Activated effector memory CD4-positive, alpha-beta T cell treated with anti-CD3 and anti-CD28 coated beads, Interleukin-2, amount 50 U/mL, for 16 hours (primary cell): ENCODE measurements around the gene RPS6KB2.
"Not testable (repeated sequence)": the region's sequence is repeated elsewhere in the genome, so short reads cannot be mapped to it uniquely, and the experiment has no call there.

Source experiments
- DNase-seq: peaks from one replicate; pipeline ENCODE4 v3.0.0-alpha.2; 2020

The RPS6KB2 gene

GRCh38 chr11:67468759-67469507, 40.6 kb downstream of the RPS6KB2 start, which contains the start of gene TMEM134:
TSS of gene TMEM134 (minus strand) at chr11:67469251. CDS start at chr11:67469192, 59 bp downstream.
- peak; percentile 97 for DNase-seq

DNA sequence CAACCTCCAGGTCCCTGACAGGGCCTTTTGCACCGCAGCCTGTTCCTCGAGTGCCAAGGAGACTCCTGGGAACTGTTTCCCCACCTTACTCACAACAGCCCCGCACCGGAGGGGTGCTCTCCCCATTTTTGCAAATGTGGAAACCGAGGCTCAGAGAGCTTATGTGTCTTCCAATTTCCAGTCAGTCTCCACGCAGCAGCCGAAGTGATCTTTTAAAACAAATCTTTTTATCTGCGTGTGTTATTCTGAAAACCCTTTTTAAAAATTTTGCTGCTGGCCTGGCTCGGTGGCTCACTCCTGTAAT, 41.2 kb downstream of the RPS6KB2 start:
- DNase-seq: no peak

- no peak for DNase-seq
Measured at GRCh38 chr11:67470337-67471002, 42.2 kb downstream of the RPS6KB2 start.

- no peak for DNase-seq
Measured at GRCh38 chr11:67472882-67473281, 44.6 kb downstream of the RPS6KB2 start.

GRCh38 chr11:67476692-67477091, 48.4 kb downstream of the RPS6KB2 start:
- DNase-seq: not testable (repeated sequence)

GRCh38 chr11:67477344-67478050, 49.2 kb downstream of the RPS6KB2 start:
- DNase-seq: not testable (repeated sequence)

GRCh38 chr11:67482275-67482826, 54.1 kb downstream of the RPS6KB2 start:
- no peak for DNase-seq

GRCh38 chr11:67482827-67483798, 54.8 kb downstream of the RPS6KB2 start, which contains the start of gene AIP:
TSS of gene AIP (plus strand) at chr11:67483026. CDS start at chr11:67483159, 133 bp downstream.
- peak; percentile 98 for DNase-seq

DNA sequence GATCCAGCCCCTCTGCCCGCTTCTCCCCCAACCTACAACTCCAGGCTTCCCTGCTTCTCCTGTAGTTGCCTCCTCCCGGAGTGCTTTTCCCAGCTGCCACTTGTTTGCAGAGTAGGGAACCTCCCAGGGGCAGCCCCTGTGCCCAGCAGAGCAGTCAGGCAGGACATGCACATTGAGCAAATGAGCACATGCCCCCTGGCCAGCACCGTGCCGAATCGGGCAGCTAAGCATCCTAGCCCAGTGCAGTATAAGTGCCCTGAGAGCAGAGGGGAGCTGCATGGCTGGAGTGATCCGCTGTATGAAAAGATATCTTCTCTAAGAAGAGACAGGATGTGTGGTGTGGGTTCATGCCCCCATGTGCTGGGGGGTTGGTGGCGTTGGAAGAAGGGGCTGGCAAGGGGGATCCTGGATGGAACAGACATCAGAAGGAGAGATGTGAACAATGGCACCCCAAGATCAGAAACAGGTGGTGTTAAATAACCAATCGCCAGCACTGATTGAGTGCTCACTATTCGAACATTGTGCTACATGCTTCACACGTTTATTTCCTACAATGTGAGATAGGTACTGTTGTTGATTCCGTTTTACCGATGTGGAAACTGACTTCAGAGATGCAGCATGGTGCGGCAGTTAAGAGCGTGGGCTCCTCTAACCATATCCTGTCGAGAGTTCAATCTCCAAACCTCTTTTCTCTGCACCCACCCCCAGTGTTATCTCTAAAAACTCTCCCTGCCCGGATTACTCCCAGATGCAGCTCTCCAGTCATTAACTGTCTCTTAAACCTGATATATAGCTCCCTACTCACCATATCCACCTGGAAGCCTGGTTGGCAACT, 55.8 kb downstream of the RPS6KB2 start:
- DNase-seq: peak; percentile 79

DNA sequence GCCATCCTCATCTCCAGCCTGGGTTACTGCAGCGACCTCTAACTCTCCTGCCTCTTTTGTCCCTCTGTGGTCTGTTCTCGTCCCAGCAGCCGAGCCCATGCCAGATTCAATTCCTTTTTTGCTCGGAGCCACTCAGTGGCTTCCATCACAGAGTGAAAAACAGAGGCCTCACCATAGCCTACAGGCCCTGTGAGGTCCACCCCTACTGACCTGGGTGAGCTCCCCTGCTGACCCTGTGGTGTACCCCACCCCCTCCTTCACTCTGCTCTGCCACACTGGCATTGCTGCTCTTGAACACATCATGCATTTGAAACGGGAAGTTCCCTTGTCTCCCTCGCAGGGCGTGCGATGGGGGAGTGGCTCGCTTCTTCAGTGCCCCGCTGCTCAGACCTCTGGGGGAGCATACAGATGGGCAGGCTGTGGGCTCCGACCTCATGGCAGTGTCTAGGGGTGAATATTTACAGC, 56.6 kb downstream of the RPS6KB2 start:
- DNase-seq: peak; percentile 88
